GM18508 (cell line): ENCODE measurements around the gene GSTK1.
A peak's percentile ranks its signal among the peaks of the same experiment; 100 is the strongest.
"Not testable (repeated sequence)": the region's sequence is repeated elsewhere in the genome, so short reads cannot be mapped to it uniquely, and the experiment has no call there.

ENCODE experiments used
- ATAC-seq: cut with Tn5 transposase; IDR thresholded peaks from one replicate; pipeline ENCODE4 v1.9.1; 2021; ENCODE audit warnings: moderate number of reproducible peaks; ENCODE audit not compliant: insufficient read depth, unreplicated experiment

The GSTK1 gene

DNA sequence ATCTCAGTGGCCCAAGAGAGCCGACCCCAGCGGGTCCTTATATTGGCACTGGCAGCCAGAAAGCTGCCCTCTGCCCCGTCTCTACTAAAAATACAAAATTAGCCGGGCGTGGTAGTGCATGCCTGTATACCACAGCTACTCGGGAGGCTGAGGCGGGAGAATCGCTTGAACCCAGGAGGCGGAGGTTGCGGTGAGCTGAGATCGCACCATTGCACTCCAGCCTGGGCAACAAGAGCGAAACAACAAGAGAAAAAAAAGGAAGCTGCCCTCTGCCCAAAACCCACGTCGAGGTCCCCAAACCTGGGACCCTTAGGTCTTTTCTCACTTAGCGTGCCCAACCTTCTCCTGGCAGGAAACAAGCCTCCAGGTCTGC lies 941 bp downstream of the GSTK1 start:
- ATAC-seq: not testable (repeated sequence)

GRCh38 chr7:143265017-143265693 lies 1.9 kb downstream of the GSTK1 start:
- ATAC-seq: no peak

DNA sequence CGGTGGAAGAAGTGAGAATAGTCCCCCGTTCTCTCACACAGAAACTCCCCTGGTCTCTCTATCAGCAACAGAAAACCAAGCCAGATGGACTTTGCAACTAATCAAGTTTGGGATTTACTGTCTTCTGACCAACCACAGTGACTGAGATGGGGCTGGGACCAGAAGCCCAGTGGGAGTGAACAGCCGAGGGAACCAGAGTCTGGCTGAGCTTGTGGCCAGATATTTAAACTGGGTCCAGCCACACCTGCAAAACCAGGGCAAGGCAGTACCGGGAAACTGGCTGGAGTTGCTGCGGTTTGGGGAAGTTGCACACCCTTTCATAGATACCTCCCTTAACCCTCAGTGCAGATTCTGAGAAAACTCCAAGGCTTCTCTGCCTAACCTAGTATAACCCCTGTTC lies 6.0 kb downstream of the GSTK1 start:
- ATAC-seq: no peak

DNA sequence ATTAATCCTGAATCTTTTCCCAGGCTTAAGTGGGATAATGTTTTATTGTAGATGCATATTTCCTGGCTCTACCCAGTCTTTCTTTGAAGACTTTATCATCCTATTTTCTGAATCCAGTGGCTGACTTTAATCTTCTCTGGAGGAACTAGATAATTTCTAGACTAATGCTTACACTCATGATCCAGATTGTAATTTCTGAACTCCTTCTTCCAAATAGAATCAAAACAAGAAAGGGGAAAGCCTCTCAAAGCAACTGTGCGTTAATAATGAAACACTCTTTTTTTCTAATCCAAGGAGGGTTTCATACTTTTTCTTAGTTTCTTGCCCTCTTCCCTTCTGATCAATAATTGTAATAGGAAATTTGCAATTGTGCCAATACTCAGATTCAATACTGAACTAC lies 8.0 kb downstream of the GSTK1 start:
- no peak for ATAC-seq

- no peak for ATAC-seq
Observed at GRCh38 chr7:143272871-143273270, 9.6 kb downstream of the GSTK1 start.

GRCh38 chr7:143279186-143280098 lies 16.2 kb downstream of the GSTK1 start:
- no peak for ATAC-seq

DNA sequence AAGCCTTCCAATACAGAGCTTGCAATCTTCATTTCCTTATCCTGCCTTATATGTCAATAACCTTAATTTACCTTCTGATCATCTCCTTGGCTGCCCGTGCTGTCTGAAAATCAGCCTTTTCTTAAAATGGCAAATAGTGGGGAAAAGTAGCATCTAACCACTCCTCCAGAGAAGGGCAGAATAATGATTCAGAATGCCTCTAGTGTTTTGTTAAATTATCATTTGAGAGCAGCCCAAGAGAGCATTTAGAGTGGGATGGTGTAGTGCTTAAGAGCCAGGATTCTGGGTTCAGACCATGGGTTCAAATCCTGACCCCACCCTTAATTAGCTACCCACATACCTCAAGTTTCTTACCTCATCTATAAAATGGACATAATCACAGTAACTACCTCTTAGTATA lies 16.9 kb downstream of the GSTK1 start:
- ATAC-seq: no peak

- ATAC-seq: no peak
Observed at GRCh38 chr7:143280566-143280965, 17.3 kb downstream of the GSTK1 start.

GRCh38 chr7:143281529-143281928 lies 18.3 kb downstream of the GSTK1 start:
- no peak for ATAC-seq

GRCh38 chr7:143282124-143282523 lies 18.9 kb downstream of the GSTK1 start:
- no peak for ATAC-seq

GRCh38 chr7:143283381-143283780 lies 20.1 kb downstream of the GSTK1 start:
- no peak for ATAC-seq

- ATAC-seq: no peak
Observed at GRCh38 chr7:143284591-143285469, 21.6 kb downstream of the GSTK1 start, which contains the start of gene TMEM139. Gene TMEM139, plus strand, starts transcription at chr7:143284958. Its CDS starts 1,000 bp downstream, at chr7:143285958.

- no peak for ATAC-seq
Observed at GRCh38 chr7:143285470-143285778, 22.2 kb downstream of the GSTK1 start.

- ATAC-seq: no peak
Observed at GRCh38 chr7:143285806-143286521, 22.7 kb downstream of the GSTK1 start.

DNA sequence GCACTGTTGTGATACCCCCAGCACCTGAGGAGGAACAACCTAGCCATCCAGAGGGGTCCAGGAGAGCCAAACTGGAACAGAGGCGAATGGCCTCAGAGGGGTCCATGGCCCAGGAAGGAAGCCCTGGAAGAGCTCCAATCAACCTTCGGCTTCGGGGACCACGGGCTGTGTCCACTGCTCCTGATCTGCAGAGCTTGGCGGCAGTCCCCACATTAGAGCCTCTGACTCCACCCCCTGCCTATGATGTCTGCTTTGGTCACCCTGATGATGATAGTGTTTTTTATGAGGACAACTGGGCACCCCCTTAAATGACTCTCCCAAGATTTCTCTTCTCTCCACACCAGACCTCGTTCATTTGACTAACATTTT lies 23.3 kb downstream of the GSTK1 start:
- no peak for ATAC-seq

DNA sequence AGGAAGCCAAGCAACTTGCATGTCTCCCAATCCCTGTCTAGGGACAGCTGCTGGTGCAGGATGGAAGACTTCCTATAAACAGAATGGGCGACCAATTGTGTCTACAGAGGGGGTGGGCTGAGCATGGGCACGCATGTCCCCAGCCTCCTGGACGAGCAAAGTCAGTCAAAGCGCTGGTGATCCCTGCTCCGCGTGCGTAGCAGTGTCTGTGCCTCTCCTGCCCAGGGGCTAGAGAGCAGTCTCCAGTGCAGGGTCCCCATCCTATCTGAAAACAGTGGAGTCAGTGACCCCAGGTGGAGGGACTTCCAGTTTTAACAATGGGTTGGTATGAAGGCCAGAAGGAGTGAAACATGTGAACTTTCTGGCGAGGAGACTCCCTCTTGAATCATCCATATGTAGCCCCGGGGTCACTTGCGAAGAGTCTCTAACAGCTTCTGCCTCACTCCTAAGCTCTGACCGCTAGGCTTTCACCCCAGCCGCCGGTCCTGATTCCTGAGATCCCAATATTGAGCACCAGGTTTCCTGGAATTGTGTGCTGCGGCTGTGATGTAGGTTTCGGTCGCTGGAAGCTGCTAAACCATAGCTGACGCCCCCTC lies 24.2 kb downstream of the GSTK1 start:
- no peak for ATAC-seq

DNA sequence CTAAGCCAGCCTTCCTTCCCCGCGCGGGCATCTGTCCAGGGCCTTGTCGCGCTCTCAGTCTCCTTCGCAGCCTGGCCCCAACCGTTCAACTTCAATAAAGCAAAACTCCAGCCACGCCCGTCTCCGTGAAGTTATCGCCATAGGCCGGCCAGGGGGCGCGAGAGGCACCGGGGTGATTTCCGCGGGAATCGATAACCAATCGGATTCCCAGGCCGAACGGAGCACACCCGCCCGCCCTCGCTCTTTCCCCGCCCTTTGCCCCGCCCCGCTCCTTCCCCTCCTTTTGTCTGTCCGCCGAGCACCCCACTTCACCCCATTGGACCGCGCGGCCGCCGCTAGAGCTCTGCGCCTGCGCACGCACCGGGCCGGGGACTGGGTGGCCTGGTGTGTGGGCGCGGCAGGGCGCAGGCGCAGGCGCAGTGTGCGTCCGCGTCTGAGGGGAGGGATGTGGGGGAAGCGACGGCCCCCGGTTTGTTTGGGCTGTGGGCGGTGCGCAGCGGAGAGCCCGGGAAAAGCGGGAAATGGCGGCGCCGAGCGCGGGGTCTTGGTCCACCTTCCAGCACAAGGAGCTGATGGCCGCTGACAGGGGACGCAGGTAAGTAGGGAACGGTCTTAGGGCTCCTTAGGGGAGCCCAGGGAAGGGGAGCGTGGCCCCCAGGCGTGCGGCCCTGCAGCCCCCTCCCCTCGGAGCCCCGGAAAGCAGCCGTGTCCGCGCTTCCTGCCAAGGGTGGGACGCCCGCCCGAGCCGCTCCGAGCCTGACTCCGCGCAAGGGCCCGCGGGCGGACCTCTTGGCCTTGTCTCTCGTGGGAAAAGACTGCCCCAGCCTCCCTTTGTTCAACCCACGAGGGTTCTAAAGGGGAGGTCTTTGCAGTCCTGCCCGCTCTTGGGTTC lies 24.9 kb downstream of the GSTK1 start, which contains the start of gene CASP2:
CASP2 (plus strand) TSS at position 417 of the 892 bp plus-strand sequence; CDS start at position 522, 105 bp downstream.
- ATAC-seq: peak; percentile 53

- ATAC-seq: no peak
Observed at GRCh38 chr7:143288836-143289235, 25.6 kb downstream of the GSTK1 start.

DNA sequence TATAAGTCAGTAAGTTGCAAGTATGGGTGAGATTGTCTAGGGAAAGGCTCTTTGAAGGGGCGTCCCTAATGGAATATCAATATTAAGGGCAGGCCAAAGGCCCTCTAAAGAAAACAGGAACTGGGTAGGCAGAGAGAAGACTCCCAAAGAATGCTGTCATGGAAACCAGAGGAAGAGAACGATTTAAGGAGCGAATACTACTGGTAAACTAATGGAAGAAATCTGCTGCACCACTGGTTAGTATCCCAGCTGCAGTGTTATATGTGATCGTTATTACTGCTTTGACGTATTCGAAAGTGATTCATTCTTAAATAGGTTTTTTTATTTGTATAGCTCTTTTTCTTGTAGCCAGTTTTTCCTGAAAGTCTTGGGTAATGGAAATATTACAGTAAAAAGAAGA lies 26.2 kb downstream of the GSTK1 start:
- no peak for ATAC-seq
